IPS-18a (cell line): ENCODE measurements around the gene APBB3.

ENCODE experiments used
- H3K27ac ChIP-seq: one replicate; pipeline ENCODE4 v1.5.1; 2013; ENCODE audit warnings: low read length
- H3K27me3 ChIP-seq: one replicate; pipeline ENCODE4 v1.6.1; 2013; ENCODE audit warnings: mild to moderate bottlenecking, low read length; ENCODE audit not compliant: control insufficient read depth, insufficient read depth
- H3K36me3 ChIP-seq: one replicate; pipeline ENCODE4 v1.6.1; 2013; ENCODE audit warnings: low read depth, low read length; ENCODE audit not compliant: control insufficient read depth
- H3K4me1 ChIP-seq: one replicate; pipeline ENCODE4 v1.6.1; 2013; ENCODE audit warnings: low read depth, low read length; ENCODE audit not compliant: control insufficient read depth
- H3K4me3 ChIP-seq: one replicate; pipeline ENCODE4 v1.5.1; 2013; ENCODE audit warnings: low read length
- H3K9ac ChIP-seq: one replicate; pipeline ENCODE4 v1.6.1; 2013; ENCODE audit warnings: mild to moderate bottlenecking, low read length, moderate library complexity
- H3K9me3 ChIP-seq: one replicate; pipeline ENCODE4 v1.6.1; 2013; ENCODE audit warnings: low read depth, low read length; ENCODE audit not compliant: control insufficient read depth

The APBB3 gene

GRCh38 chr5:140573683-140574082 lies 9.3 kb upstream of the APBB3 start:
- H3K27me3 ChIP-seq, result no peaks in the 10 kb centered on the region
- no peaks in the 10 kb centered on the region for H3K4me1 ChIP-seq
- H3K36me3 ChIP-seq, result no peaks in the 10 kb centered on the region
- no peaks in the 10 kb centered on the region for H3K9me3 ChIP-seq
- H3K9ac ChIP-seq, result no peak overlapping the region
- H3K4me3 ChIP-seq, result no peak overlapping the region
- no peak overlapping the region for H3K27ac ChIP-seq

GRCh38 chr5:140571105-140571504 lies 6.7 kb upstream of the APBB3 start:
- no peaks in the 10 kb centered on the region for H3K9me3 ChIP-seq
- H3K36me3 ChIP-seq, result peaks cover 18% of the 10 kb centered on the region
- H3K4me3 ChIP-seq, result no peak overlapping the region
- no peaks in the 10 kb centered on the region for H3K4me1 ChIP-seq
- no peak overlapping the region for H3K27ac ChIP-seq
- H3K9ac ChIP-seq, result no peak overlapping the region
- no peaks in the 10 kb centered on the region for H3K27me3 ChIP-seq

- Histone ChIP-seq H3K9ac (no peak overlapping the region), H3K9me3 (no peaks in the 10 kb centered on the region), H3K4me3 (no peak overlapping the region)
These were observed 6.1 kb upstream of the APBB3 start for GRCh38 chr5:140570488-140570887.

GRCh38 chr5:140570058-140570457 lies 5.7 kb upstream of the APBB3 start:
- no peak overlapping the region for H3K27ac ChIP-seq
- H3K4me3 ChIP-seq, result no peak overlapping the region
- H3K4me1 ChIP-seq, result no peaks in the 10 kb centered on the region
- H3K27me3 ChIP-seq, result no peaks in the 10 kb centered on the region
- no peaks in the 10 kb centered on the region for H3K9me3 ChIP-seq
- H3K36me3 ChIP-seq, result peaks cover 18% of the 10 kb centered on the region
- no peak overlapping the region for H3K9ac ChIP-seq

More at GRCh38 chr5:140570488-140570887, 6.1 kb upstream of the APBB3 start:
- peaks cover 18% of the 10 kb centered on the region for H3K36me3 ChIP-seq
- no peaks in the 10 kb centered on the region for H3K27me3 ChIP-seq
- H3K4me1 ChIP-seq, result no peaks in the 10 kb centered on the region
- H3K27ac ChIP-seq, result no peak overlapping the region

GRCh38 chr5:140569197-140569596 lies 4.8 kb upstream of the APBB3 start:
- no peaks in the 10 kb centered on the region for H3K4me1 ChIP-seq
- no peaks in the 10 kb centered on the region for H3K9me3 ChIP-seq
- peaks cover 18% of the 10 kb centered on the region for H3K36me3 ChIP-seq
- H3K27me3 ChIP-seq, result no peaks in the 10 kb centered on the region
- no peak overlapping the region for H3K9ac ChIP-seq
- H3K4me3 ChIP-seq, result no peak overlapping the region
- H3K27ac ChIP-seq, result no peak overlapping the region

GRCh38 chr5:140568443-140569063 lies 4.2 kb upstream of the APBB3 start:
- Histone ChIP-seq H3K9ac (no peak overlapping the region), H3K4me1 (peaks cover 4% of the 10 kb centered on the region), H3K36me3 (peaks cover 18% of the 10 kb centered on the region), H3K27me3 (no peaks in the 10 kb centered on the region), H3K9me3 (no peaks in the 10 kb centered on the region), H3K27ac (no peak overlapping the region), H3K4me3 (no peak overlapping the region)

GRCh38 chr5:140567871-140568270 lies 3.5 kb upstream of the APBB3 start:
- no peak overlapping the region for H3K27ac ChIP-seq
- H3K9me3 ChIP-seq, result no peaks in the 10 kb centered on the region
- H3K4me1 ChIP-seq, result peaks cover 5% of the 10 kb centered on the region
- peaks cover 18% of the 10 kb centered on the region for H3K36me3 ChIP-seq
- no peaks in the 10 kb centered on the region for H3K27me3 ChIP-seq
- H3K4me3 ChIP-seq, result no peak overlapping the region
- no peak overlapping the region for H3K9ac ChIP-seq

GRCh38 chr5:140567136-140567818 lies 2.9 kb upstream of the APBB3 start:
- Histone ChIP-seq H3K4me1 (peaks cover 5% of the 10 kb centered on the region), H3K27ac (no peak overlapping the region), H3K27me3 (no peaks in the 10 kb centered on the region), H3K4me3 (no peak overlapping the region), H3K9me3 (no peaks in the 10 kb centered on the region), H3K9ac (no peak overlapping the region), H3K36me3 (peaks cover 18% of the 10 kb centered on the region)

- H3K4me3 ChIP-seq, result no peak overlapping the region
- peaks cover 5% of the 10 kb centered on the region for H3K4me1 ChIP-seq
- no peaks in the 10 kb centered on the region for H3K27me3 ChIP-seq
- peaks cover 18% of the 10 kb centered on the region for H3K36me3 ChIP-seq
- no peak overlapping the region for H3K9ac ChIP-seq
- H3K9me3 ChIP-seq, result no peaks in the 10 kb centered on the region
- no peak overlapping the region for H3K27ac ChIP-seq
These were observed 2.3 kb upstream of the APBB3 start for GRCh38 chr5:140566665-140567064.

GRCh38 chr5:140565780-140566095 lies 1.3 kb upstream of the APBB3 start:
- peaks cover 5% of the 10 kb centered on the region for H3K4me1 ChIP-seq
- H3K9me3 ChIP-seq, result no peaks in the 10 kb centered on the region
- H3K9ac ChIP-seq, result peak overlapping the region; percentile 83
- no peaks in the 10 kb centered on the region for H3K27me3 ChIP-seq
- H3K4me3 ChIP-seq, result peak overlapping the region; percentile 90
- no peak overlapping the region for H3K27ac ChIP-seq
- H3K36me3 ChIP-seq, result peaks cover 18% of the 10 kb centered on the region

- Histone ChIP-seq H3K4me1 (peaks cover 5% of the 10 kb centered on the region), H3K27ac (peak overlapping the region; percentile 55), H3K4me3 (peak overlapping the region; percentile 90), H3K36me3 (peaks cover 18% of the 10 kb centered on the region), H3K27me3 (no peaks in the 10 kb centered on the region), H3K9ac (peak overlapping the region; percentile 83), H3K9me3 (no peaks in the 10 kb centered on the region)
These were observed 804 bp upstream of the APBB3 start for GRCh38 chr5:140565024-140565779.
